ENCODE measurements around the gene FNDC10. TPM values are rescaled to one million over a fixed set of nuclear protein-coding genes. Genes with fewer than 3 reads are reported as not detected.

The FNDC10 gene
- total RNA-seq, 4 donors from 2014 or later, result 1.9 to 2.6 (median 2.2) TPM; not detected in 1

DNA sequence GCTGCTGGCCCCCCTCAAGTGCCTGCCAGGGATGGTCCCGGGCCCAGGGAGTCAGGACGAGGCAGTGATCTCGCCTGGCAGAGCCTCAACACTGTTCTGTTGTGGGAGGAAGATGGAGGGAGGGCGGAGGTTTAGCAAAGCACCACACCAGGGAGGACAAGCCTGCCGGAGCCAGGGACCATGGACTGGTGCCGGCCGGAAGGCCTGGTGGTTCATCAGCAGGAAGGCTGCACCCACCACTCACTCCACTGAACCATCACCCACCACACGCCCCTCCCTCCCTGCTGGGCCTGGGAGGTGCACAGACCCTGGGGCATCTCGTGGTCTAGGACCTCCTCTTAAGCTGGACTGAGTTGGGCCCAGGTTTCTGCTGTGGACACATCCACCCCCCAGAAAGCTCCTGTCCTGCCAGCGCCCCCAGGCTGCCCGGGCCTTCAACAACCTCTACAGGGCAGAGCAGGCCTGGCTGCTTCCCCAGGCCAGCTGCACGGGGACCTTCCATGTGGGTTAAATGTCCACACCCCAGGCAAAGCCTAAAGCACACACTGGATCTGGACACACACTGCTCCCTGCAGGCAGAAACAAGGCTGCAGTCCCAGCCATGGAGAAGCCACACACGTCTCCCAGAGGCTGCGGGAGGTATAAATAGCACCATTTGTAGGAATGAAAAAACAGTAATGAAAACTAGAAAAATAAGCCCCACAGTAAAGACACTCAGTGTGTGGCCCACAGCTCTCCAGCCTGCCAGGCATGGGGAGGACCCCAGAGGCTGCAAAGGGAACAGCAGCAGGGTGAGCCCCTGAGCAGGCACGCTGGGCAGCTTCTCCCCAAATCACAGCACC lies 49.1 kb downstream of the FNDC10 start:
- no peak for ATAC-seq (ENCODE audit: low FRiP score)
- TF ChIP-seq, protein P1, sequence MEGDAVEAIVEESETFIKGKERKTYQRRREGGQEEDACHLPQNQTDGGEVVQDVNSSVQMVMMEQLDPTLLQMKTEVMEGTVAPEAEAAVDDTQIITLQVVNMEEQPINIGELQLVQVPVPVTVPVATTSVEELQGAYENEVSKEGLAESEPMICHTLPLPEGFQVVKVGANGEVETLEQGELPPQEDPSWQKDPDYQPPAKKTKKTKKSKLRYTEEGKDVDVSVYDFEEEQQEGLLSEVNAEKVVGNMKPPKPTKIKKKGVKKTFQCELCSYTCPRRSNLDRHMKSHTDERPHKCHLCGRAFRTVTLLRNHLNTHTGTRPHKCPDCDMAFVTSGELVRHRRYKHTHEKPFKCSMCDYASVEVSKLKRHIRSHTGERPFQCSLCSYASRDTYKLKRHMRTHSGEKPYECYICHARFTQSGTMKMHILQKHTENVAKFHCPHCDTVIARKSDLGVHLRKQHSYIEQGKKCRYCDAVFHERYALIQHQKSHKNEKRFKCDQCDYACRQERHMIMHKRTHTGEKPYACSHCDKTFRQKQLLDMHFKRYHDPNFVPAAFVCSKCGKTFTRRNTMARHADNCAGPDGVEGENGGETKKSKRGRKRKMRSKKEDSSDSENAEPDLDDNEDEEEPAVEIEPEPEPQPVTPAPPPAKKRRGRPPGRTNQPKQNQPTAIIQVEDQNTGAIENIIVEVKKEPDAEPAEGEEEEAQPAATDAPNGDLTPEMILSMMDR (IDR thresholded peaks at IDR 0.05), result peak in 1 of 3 donors; percentile 17
- DNase-seq (ENCODE audit: low spot score), result no peak

- no peak for DNase-seq (ENCODE audit: low spot score)
- TF ChIP-seq, protein P1 (IDR thresholded peaks at IDR 0.05), result no peak
- ATAC-seq (ENCODE audit: low FRiP score), result no peak
Observed at GRCh38 chr1:1550087-1550486, 49.8 kb downstream of the FNDC10 start.

DNA sequence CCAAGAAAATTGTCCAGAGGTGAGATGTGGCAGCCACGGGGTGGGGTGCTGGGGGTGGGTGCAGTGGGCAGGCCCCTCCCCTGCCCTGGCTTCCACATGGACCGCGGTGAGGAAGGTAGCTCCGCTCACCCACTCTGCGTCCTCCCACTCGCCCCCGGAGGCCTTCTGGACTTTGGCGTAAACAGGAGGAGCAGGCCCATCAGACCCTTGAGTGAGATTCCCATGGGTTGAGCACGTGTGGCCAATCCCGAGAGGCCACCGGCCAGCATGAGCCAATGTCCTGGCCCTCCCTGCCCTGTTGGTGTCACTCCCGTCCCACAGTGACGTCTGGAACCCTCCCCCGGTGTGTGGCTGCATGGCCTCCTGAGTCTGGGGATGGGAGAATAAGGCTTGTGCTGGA lies 51.3 kb downstream of the FNDC10 start:
- no peak for DNase-seq (ENCODE audit: low spot score)
- TF ChIP-seq, protein P1 (IDR thresholded peaks at IDR 0.05), result no peak
- no peak for ATAC-seq (ENCODE audit: low FRiP score)

Other genes with a start within 250 kb of the FNDC10 start
- gene MXRA8, start 241.6 kb downstream of the FNDC10 start, total RNA-seq, result 100 to 1,000 TPM in 1 of 4 donors, 10 to 100 TPM in 3; 78.2 to 147 (median 83.3) TPM
- gene AURKAIP1, start 224.9 kb downstream of the FNDC10 start, total RNA-seq, result 100 to 1,000 TPM in 3 of 4 donors, 10 to 100 TPM in 1; 96.3 to 115 (median 105) TPM
- gene CCNL2, start 200.8 kb downstream of the FNDC10 start, total RNA-seq, result 100 to 1,000 TPM; 142 to 273 (median 204) TPM
- gene MRPL20, start 192.8 kb downstream of the FNDC10 start, total RNA-seq, result 100 to 1,000 TPM; 106 to 170 (median 136) TPM
- 1 to 10 TPM; 2.6 to 7.3 (median 3.8) TPM for gene ANKRD65, start 178.9 kb downstream of the FNDC10 start, total RNA-seq
- 10 to 100 TPM in 3 of 4 donors, 1 to 10 TPM in 1; 6.8 to 21.1 (median 13.8) TPM for gene VWA1, start 164.4 kb downstream of the FNDC10 start, total RNA-seq
- gene ATAD3C, start 150.4 kb downstream of the FNDC10 start, total RNA-seq, result 1 to 10 TPM in 2 of 4 donors, under 1 TPM in 1, not detected in 1; 0.69 to 3.5 (median 2.4) TPM
- gene ATAD3B, start 128.4 kb downstream of the FNDC10 start, total RNA-seq, result 10 to 100 TPM; 11.0 to 91.6 (median 16.5) TPM
- 10 to 100 TPM; 17.3 to 38.5 (median 20.7) TPM for gene ATAD3A, start 88.0 kb downstream of the FNDC10 start, total RNA-seq
- gene TMEM240, start 59.5 kb downstream of the FNDC10 start, total RNA-seq, result 1 to 10 TPM; 2.6 to 3.5 (median 3.1) TPM
- 100 to 1,000 TPM in 3 of 4 donors, 10 to 100 TPM in 1; 95.7 to 130 (median 107) TPM for gene SSU72, start 25.3 kb downstream of the FNDC10 start, total RNA-seq
- 10 to 100 TPM; 33.7 to 52.2 (median 40.2) TPM for gene MIB2, start 15.4 kb upstream of the FNDC10 start, total RNA-seq
- gene MMP23B, start 32.0 kb upstream of the FNDC10 start, total RNA-seq, result 10 to 100 TPM in 3 of 4 donors, 1 to 10 TPM in 1; 9.8 to 61.7 (median 18.5) TPM
- gene CDK11B, start 58.9 kb upstream of the FNDC10 start, total RNA-seq, result 10 to 100 TPM; 16.3 to 25.3 (median 19.2) TPM
- gene SLC35E2B, start 92.7 kb upstream of the FNDC10 start, total RNA-seq, result 10 to 100 TPM; 22.1 to 52.9 (median 36.0) TPM
- 10 to 100 TPM; 25.0 to 77.7 (median 39.0) TPM for gene CDK11A, start 124.2 kb upstream of the FNDC10 start, total RNA-seq
- gene NADK, start 178.3 kb upstream of the FNDC10 start, total RNA-seq, result 100 to 1,000 TPM in 3 of 4 donors, 10 to 100 TPM in 1; 97.2 to 136 (median 114) TPM